Cardiac muscle cell (in vitro differentiated cells and primary cell): ENCODE data around the gene LNX1. TPM values are rescaled to one million over a fixed set of nuclear protein-coding genes. Genes with fewer than 3 reads are reported as not detected.
A peak's percentile ranks its signal among the peaks of the same experiment; 100 is the strongest.

Experiments
- DNase-seq, 2 donors: peaks; one replicate each; pipeline versions ENCODE4 v3.0.0 to v3.0.0-alpha.2; 2010 to 2017; ENCODE audit warnings: low read depth in 1 of 2, low spot score in 1 of 2
- H3K27ac ChIP-seq: fragments of 200-600 bp; sonication (generic); 2 replicates; pipeline ENCODE4 v1.5.1; 2016
- H3K27me3 ChIP-seq: fragments of 200-600 bp; sonication (generic); 2 replicates; pipeline ENCODE4 v1.6.0; 2016; ENCODE audit warnings: control low read depth
- H3K36me3 ChIP-seq: fragments of 200-600 bp; sonication (generic); 2 replicates; pipeline ENCODE4 v1.5.1; 2016; ENCODE audit warnings: control low read depth
- H3K4me1 ChIP-seq: fragments of 200-600 bp; sonication (generic); 2 replicates; pipeline ENCODE4 v1.8.1; 2017; ENCODE audit warnings: low read depth, mild to moderate bottlenecking, mixed run types
- H3K4me3 ChIP-seq: fragments of 200-600 bp; sonication (generic); 2 replicates; pipeline ENCODE4 v1.5.1; 2016; ENCODE audit warnings: mild to moderate bottlenecking
- H3K9me3 ChIP-seq: fragments of 200-600 bp; sonication (generic); 2 replicates; pipeline ENCODE4 v1.5.1; 2017; ENCODE audit warnings: low read depth, mild to moderate bottlenecking, control low read depth
- polyA plus RNA-seq: library from polyadenylated mRNA; unstranded; fragments of >200 nt; fragmentation: Nextera tagmentation; extraction: Ambion mirVana; gene quantifications from 2 replicates; pipeline ENCODE4 v1.2.1, GENCODE V29; 2016
- total RNA-seq: library from RNA; depleted of rRNA; stranded (reverse); fragments of >200 nt; gene quantifications from 2 replicates; pipeline ENCODE4 v1.2.3, GENCODE V29; 2016
- TF ChIP-seq, protein P1 (sequence below): IDR thresholded peaks from 2 replicates; pipeline ENCODE4 v1.5.1; 2012; ENCODE audit warnings: low read depth, mild to moderate bottlenecking, low read length

LNX1 gene
- total and polyA plus RNA-seq, 2 experiments from 2014 or later: 1.1 to 2.0 TPM

DNA sequence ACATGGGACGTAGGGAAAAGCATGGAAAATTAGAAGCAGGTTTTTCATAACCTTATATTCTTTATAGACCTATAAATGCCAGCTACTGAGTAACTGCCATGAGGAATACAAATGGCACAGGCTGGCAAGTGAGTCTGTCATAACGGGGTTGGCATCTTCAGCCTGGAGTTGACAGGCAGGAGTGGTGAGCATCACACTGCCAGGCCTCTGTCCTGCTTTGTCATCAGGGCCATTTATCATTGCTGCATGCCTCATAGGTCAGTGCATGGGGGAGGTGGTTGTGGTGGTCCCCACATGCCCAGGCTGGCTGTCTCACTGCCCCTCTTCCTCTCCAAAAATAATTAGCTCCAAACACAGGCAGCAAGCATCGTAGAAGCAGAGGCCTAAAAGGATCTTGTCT lies 72.5 kb downstream of the LNX1 start:
- no peak overlapping the region for H3K27ac ChIP-seq
- H3K27me3 ChIP-seq: no peaks in the 10 kb centered on the region
- H3K4me1 ChIP-seq: peaks cover 42% of the 10 kb centered on the region
- H3K4me3 ChIP-seq: no peak overlapping the region
- DNase-seq: no peak
- TF ChIP-seq, protein P1, sequence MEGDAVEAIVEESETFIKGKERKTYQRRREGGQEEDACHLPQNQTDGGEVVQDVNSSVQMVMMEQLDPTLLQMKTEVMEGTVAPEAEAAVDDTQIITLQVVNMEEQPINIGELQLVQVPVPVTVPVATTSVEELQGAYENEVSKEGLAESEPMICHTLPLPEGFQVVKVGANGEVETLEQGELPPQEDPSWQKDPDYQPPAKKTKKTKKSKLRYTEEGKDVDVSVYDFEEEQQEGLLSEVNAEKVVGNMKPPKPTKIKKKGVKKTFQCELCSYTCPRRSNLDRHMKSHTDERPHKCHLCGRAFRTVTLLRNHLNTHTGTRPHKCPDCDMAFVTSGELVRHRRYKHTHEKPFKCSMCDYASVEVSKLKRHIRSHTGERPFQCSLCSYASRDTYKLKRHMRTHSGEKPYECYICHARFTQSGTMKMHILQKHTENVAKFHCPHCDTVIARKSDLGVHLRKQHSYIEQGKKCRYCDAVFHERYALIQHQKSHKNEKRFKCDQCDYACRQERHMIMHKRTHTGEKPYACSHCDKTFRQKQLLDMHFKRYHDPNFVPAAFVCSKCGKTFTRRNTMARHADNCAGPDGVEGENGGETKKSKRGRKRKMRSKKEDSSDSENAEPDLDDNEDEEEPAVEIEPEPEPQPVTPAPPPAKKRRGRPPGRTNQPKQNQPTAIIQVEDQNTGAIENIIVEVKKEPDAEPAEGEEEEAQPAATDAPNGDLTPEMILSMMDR: no peak
- no peaks in the 10 kb centered on the region for H3K36me3 ChIP-seq
- no peaks in the 10 kb centered on the region for H3K9me3 ChIP-seq

DNA sequence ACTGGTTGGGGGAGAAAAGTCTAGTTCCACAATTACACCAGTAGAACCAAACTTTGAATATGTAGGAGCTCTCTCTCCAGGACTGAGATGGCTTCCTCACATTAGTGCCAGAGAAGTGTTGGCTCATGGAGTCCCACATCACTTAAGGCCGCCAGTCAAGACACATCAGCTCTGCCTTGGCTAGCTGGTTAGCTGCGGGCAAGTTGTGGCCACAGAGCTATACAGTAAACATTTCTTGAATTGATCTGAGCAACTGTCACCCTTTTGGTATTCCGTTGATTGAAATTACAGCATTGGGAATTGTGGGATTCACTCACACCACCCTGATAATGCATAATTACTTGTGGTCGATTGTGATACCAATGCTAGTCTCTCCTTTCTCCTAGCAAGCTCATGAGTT lies 76.2 kb downstream of the LNX1 start:
- no peak for DNase-seq
- Histone ChIP-seq H3K9me3 (no peaks in the 10 kb centered on the region), H3K36me3 (no peaks in the 10 kb centered on the region), H3K27ac (no peak overlapping the region), H3K27me3 (no peaks in the 10 kb centered on the region), H3K4me1 (peaks cover 28% of the 10 kb centered on the region), H3K4me3 (no peak overlapping the region)
- TF ChIP-seq, protein P1: no peak

DNA sequence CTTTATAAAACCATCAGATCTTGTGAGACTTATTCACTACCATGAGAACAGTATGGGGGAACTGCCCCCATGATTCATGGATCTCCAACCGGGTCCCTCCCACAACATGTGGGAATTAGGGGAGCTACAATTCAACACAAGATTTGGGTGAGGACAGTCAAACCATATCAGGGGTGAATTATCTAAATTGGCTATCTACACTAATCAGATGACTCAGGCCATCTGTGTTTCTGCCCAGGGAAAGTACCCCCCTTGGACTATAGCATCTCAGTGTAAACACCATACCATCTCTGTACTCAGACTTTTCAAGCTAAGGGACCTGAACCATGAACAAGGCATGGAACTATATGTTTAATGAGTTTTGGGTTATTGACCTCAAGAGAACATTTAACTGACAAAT lies 76.8 kb downstream of the LNX1 start:
- DNase-seq: no peak
- Histone ChIP-seq H3K4me3 (no peak overlapping the region), H3K27ac (no peak overlapping the region), H3K9me3 (no peaks in the 10 kb centered on the region), H3K36me3 (no peaks in the 10 kb centered on the region), H3K27me3 (no peaks in the 10 kb centered on the region), H3K4me1 (peaks cover 23% of the 10 kb centered on the region)
- TF ChIP-seq, protein P1: no peak

DNA sequence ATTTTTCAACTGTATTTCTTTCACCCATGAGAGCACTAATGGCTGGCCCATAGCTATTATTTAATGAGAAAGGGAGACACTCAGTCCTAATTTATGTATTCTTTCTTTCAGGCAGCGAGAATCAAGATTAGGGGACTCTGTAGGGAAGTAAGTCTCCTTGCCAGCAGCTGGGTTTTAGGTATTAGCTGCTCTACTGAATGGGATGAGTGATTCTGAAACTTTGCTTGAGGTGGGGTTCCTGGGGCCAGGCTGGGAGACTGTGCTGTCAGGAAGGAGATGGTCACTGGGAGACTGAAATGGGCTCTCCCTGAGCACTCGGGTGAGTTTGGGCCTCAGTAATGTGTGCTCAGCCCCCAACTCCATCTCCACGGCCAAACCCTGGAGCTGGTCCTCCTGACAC lies 78.7 kb downstream of the LNX1 start:
- H3K9me3 ChIP-seq: no peaks in the 10 kb centered on the region
- no peak overlapping the region for H3K27ac ChIP-seq
- no peaks in the 10 kb centered on the region for H3K27me3 ChIP-seq
- H3K4me1 ChIP-seq: peaks cover 17% of the 10 kb centered on the region
- TF ChIP-seq, protein P1: no peak
- H3K36me3 ChIP-seq: no peaks in the 10 kb centered on the region
- no peak for DNase-seq
- H3K4me3 ChIP-seq: no peak overlapping the region

DNA sequence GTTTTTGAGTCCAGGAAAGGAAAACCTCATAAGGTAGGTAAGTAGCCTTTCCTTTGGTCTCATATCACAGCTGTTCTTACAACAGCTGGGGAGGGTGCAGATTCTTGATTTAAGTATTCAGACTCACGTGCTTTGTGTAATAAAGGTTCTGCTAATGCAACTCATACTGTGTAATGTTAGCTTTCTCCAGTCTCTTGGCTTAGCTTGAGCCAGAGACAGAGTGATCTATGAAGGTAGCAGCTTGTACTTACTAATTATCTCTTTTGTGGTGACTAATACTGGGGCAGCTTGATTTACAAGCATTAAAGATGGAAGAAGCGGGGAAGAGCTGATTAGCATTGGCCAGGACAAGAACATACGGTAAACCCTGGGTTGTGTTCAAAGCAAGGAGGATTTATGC lies 80.3 kb downstream of the LNX1 start:
- Histone ChIP-seq H3K36me3 (no peaks in the 10 kb centered on the region), H3K9me3 (no peaks in the 10 kb centered on the region), H3K27me3 (no peaks in the 10 kb centered on the region), H3K27ac (no peak overlapping the region), H3K4me1 (peaks cover 1% of the 10 kb centered on the region), H3K4me3 (no peak overlapping the region)
- TF ChIP-seq, protein P1: no peak
- DNase-seq: peak in 1 of 2 donors; percentile 40

DNA sequence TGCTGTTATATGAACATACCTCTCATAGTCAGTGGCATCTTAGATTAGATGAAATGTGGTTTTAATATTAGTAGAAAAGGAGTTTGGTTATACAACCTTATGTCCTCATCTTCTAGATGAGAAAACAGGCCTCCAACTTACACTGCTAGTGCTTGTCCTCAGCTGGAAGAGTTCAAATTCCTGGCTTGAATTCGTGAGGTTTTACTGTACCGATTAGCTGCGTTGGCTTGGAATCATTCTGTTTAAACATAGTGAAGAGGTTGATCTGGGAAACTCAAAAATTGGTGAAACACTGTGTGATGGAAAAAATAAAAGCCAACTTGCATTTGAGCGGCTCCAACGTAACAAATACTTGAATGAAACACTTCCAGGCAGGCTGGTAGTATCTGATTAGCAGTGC lies 81.0 kb downstream of the LNX1 start:
- H3K27ac ChIP-seq: no peak overlapping the region
- H3K4me3 ChIP-seq: no peak overlapping the region
- H3K36me3 ChIP-seq: no peaks in the 10 kb centered on the region
- TF ChIP-seq, protein P1: no peak
- H3K4me1 ChIP-seq: no peaks in the 10 kb centered on the region
- DNase-seq: peak in 1 of 2 donors; percentile 52
- H3K27me3 ChIP-seq: no peaks in the 10 kb centered on the region
- no peaks in the 10 kb centered on the region for H3K9me3 ChIP-seq
